GM12801 (cell line): ENCODE measurements around the gene PPP1R12C.

ENCODE experiments used
- TF ChIP-seq, protein P1 (sequence below): IDR thresholded peaks from one replicate; pipeline ENCODE4 v1.5.1; 2011; ENCODE audit warnings: control low read depth; ENCODE audit not compliant: insufficient read length; ENCODE audit errors: extremely low read depth

PPP1R12C gene

DNA sequence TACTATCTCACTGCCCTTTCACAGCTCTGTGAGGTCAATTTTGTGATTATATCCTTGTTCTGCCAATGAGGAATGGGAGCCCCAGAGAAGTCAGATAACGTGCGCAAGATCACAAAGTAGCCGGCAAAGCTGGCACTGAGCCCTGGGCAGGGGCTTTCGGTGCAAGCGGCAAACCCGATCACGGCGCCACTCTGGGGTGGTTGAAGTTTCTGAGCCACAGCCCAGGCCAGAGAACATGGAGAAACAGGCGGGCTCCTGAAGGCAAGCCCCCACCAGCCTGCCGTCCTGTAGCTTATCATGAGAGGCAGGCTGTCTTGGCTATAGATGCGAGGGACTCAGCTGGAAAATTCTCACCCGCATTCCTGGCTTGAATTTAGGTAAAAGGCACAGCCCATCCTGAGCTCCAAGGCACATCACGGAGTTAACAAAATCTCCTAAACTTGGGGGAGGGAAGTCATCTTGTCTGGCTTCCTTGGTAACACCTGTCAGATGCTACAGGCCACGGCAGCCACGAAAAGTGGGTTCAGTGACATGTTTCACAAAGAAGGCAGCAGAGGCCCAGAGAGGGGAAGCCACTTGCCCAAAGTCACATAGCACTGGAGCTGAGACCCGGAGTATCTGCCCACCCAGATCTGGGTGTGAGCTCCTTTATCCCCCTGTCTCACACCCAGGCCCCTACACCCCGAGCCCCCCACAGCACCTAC is 19.1 kb upstream of the PPP1R12C start:
- TF ChIP-seq, protein P1, sequence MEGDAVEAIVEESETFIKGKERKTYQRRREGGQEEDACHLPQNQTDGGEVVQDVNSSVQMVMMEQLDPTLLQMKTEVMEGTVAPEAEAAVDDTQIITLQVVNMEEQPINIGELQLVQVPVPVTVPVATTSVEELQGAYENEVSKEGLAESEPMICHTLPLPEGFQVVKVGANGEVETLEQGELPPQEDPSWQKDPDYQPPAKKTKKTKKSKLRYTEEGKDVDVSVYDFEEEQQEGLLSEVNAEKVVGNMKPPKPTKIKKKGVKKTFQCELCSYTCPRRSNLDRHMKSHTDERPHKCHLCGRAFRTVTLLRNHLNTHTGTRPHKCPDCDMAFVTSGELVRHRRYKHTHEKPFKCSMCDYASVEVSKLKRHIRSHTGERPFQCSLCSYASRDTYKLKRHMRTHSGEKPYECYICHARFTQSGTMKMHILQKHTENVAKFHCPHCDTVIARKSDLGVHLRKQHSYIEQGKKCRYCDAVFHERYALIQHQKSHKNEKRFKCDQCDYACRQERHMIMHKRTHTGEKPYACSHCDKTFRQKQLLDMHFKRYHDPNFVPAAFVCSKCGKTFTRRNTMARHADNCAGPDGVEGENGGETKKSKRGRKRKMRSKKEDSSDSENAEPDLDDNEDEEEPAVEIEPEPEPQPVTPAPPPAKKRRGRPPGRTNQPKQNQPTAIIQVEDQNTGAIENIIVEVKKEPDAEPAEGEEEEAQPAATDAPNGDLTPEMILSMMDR = no peak

GRCh38 chr19:55134736-55135135 is 17.3 kb upstream of the PPP1R12C start:
- TF ChIP-seq, protein P1 = no peak

- TF ChIP-seq, protein P1 = no peak
These were observed 16.4 kb upstream of the PPP1R12C start for GRCh38 chr19:55133639-55134444.

GRCh38 chr19:55132453-55133129 is 15.2 kb upstream of the PPP1R12C start:
- TF ChIP-seq, protein P1 = no peak

DNA sequence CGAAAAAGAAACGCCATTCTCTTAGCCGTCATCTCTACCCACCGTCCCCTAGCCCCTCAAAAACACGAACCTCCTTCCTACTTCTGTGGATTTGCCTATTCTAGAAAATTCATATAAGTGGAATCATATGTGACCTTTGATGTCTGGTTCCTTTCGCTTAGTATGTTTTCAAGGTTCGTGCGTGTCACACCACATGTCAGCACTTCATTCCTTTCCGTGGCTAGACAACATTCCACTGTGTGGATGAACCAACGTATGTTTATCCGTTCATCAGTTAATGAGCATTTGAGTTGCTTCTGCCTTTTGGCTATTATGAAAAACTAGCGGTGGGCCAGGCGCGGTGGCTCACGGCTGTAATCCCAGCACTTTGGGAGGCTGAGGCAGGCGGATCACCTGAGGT is 14.0 kb upstream of the PPP1R12C start:
- TF ChIP-seq, protein P1 = no peak

DNA sequence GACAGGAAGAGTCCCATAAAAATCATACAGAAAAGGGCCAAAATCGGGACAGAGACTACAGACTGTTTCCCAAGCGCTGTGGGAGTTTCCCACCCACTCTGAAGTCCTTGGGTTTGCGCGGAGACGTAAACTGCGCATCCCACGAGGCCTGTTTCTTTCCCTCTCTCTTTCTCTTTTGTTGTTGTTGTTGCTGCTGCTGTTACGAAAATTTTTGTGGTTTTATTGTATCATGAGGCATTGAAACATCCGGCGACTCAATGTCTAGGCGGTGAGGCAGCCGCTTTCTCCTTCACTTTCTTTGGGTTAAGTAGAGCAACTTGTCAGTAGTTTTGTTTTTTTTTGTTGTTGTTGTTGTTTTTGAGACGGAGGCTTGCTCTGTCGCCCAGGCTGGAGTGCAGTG is 1.6 kb upstream of the PPP1R12C start:
- TF ChIP-seq, protein P1 = no peak

GRCh38 chr19:55118401-55118991 is 1.1 kb upstream of the PPP1R12C start:
- TF ChIP-seq, protein P1 = no peak
